SK-N-SH treated with all-trans-retinoic acid at 6 μM for 48 hours (cell line): ENCODE data around the gene CCM2L.

Experiments
- ATAC-seq: fragments of 200-7000 bp; cut with Tn5 transposase; 3 replicates; pipeline ENCODE4 v1.9.1; 2020; ENCODE audit warnings: mild to moderate bottlenecking, moderate library complexity
- ARNTL ChIP-seq: fragments of 450-650 bp; formaldehyde crosslinking; IDR thresholded peaks from 2 replicates; pipeline ENCODE4 v1.5.0; 2020; ENCODE audit warnings: low read depth, mild to moderate bottlenecking, moderate library complexity, borderline replicate concordance
- BACH2 ChIP-seq: fragments of 250-450 bp; sonication (Bioruptor Pico); IDR thresholded peaks from 2 replicates; pipeline ENCODE4 v1.9.0; 2021; ENCODE audit warnings: mild to moderate bottlenecking, borderline replicate concordance
- CREB5 ChIP-seq: fragments of 250-450 bp; sonication (Bioruptor Pico); IDR thresholded peaks from 2 replicates; pipeline ENCODE4 v1.5.1; 2020; ENCODE audit warnings: low read depth, mild to moderate bottlenecking, moderate library complexity
- CSRNP3 ChIP-seq: fragments of 250-450 bp; sonication (Bioruptor Pico); IDR thresholded peaks from 2 replicates; pipeline ENCODE4 v1.5.1; 2021; ENCODE audit warnings: mild to moderate bottlenecking, moderate library complexity
- ESRRG ChIP-seq: fragments of 250-450 bp; sonication (Bioruptor Pico); IDR thresholded peaks from 2 replicates; pipeline ENCODE4 v1.6.1; 2021; ENCODE audit warnings: mild to moderate bottlenecking
- ISL1 ChIP-seq: fragments of 250-450 bp; sonication (Bioruptor Pico); IDR thresholded peaks from 2 replicates; pipeline ENCODE4 v2.1.2; 2022; ENCODE audit warnings: mild to moderate bottlenecking, moderate library complexity
- PATZ1 ChIP-seq: fragments of 250-450 bp; sonication (Bioruptor Pico); IDR thresholded peaks from 2 replicates; pipeline ENCODE4 v1.8.0; 2020; ENCODE audit warnings: mild to moderate bottlenecking, moderate library complexity, borderline replicate concordance
- POU6F1 ChIP-seq: fragments of 250-450 bp; sonication (Bioruptor Pico); IDR thresholded peaks from 2 replicates; pipeline ENCODE4 v1.8.0; 2021; ENCODE audit warnings: low read depth, mild to moderate bottlenecking, moderate library complexity, borderline replicate concordance
- PPARA ChIP-seq: fragments of 250-450 bp; sonication (Bioruptor Pico); IDR thresholded peaks from 2 replicates; pipeline ENCODE4 v1.5.0; 2020; ENCODE audit warnings: mild to moderate bottlenecking, borderline replicate concordance
- RARB ChIP-seq: fragments of 250-450 bp; sonication (Bioruptor Pico); IDR thresholded peaks from 2 replicates; pipeline ENCODE4 v1.8.0; 2021; ENCODE audit warnings: mild to moderate bottlenecking, moderate library complexity
- SNAI2 ChIP-seq: fragments of 250-450 bp; sonication (Bioruptor Pico); IDR thresholded peaks from 2 replicates; pipeline ENCODE4 v1.5.0; 2020; ENCODE audit warnings: mild to moderate bottlenecking, moderate library complexity
- TCF4 ChIP-seq: fragments of 250-450 bp; sonication (Bioruptor Pico); IDR thresholded peaks from 2 replicates; pipeline ENCODE4 v1.8.0; 2021; ENCODE audit warnings: mild to moderate bottlenecking, moderate library complexity, borderline replicate concordance
- TOX ChIP-seq: fragments of 250-450 bp; sonication (Bioruptor Pico); IDR thresholded peaks from 2 replicates; pipeline ENCODE4 v1.8.0; 2021; ENCODE audit warnings: mild to moderate bottlenecking, moderate library complexity, borderline replicate concordance
- TSHZ2 ChIP-seq: fragments of 250-450 bp; sonication (Bioruptor Pico); IDR thresholded peaks from 2 replicates; pipeline ENCODE4 v1.5.0; 2020; ENCODE audit warnings: mild to moderate bottlenecking, moderate library complexity
- ZC3H10 ChIP-seq: fragments of 250-450 bp; sonication (Bioruptor Pico); IDR thresholded peaks from 2 replicates; pipeline ENCODE4 v1.5.1; 2021; ENCODE audit warnings: mild to moderate bottlenecking, moderate library complexity
- ZFP3 ChIP-seq: fragments of 250-450 bp; sonication (Bioruptor Pico); IDR thresholded peaks from 2 replicates; pipeline ENCODE4 v1.5.0; 2020; ENCODE audit warnings: mild to moderate bottlenecking, moderate library complexity
- ZFP30 ChIP-seq: fragments of 450-650 bp; formaldehyde crosslinking; IDR thresholded peaks from 2 replicates; pipeline ENCODE4 v1.5.0; 2022; ENCODE audit warnings: mild to moderate bottlenecking, moderate library complexity
- ZNF565 ChIP-seq: fragments of 450-650 bp; formaldehyde crosslinking; conservative IDR thresholded peaks from 2 replicates; pipeline ENCODE4 v1.5.0; 2020; ENCODE audit warnings: low read depth, mild to moderate bottlenecking, moderate library complexity
- ZNF70 ChIP-seq: fragments of 450-650 bp; formaldehyde crosslinking; IDR thresholded peaks from 2 replicates; pipeline ENCODE4 v1.5.0; 2020; ENCODE audit warnings: mild to moderate bottlenecking, moderate library complexity
- ZNF8 ChIP-seq: fragments of 450-650 bp; formaldehyde crosslinking; IDR thresholded peaks from 2 replicates; pipeline ENCODE4 v1.5.0; 2020; ENCODE audit warnings: mild to moderate bottlenecking, moderate library complexity

The CCM2L gene

GRCh38 chr20:32057656-32058184 lies 47.5 kb downstream of the CCM2L start (continued):
- TF ChIP-seq PPARA (CRISPR knock-in tag) = no peak
- TF ChIP-seq POU6F1 (CRISPR knock-in tag) = no peak
- no peak for TF ChIP-seq TOX (CRISPR knock-in tag)
- no peak for TF ChIP-seq ZNF70 (CRISPR knock-in tag)
- TF ChIP-seq ESRRG (CRISPR knock-in tag) = no peak
- no peak for TF ChIP-seq SNAI2 (CRISPR knock-in tag)
- no peak for TF ChIP-seq ARNTL (CRISPR knock-in tag)
- TF ChIP-seq ISL1 = no peak
- no peak for TF ChIP-seq ZNF8 (CRISPR knock-in tag)
- no peak for TF ChIP-seq CREB5
- no peak for TF ChIP-seq BACH2 (CRISPR knock-in tag)

- no peak for ATAC-seq
- TF ChIP-seq ZFP3 (CRISPR knock-in tag) = no peak
- TF ChIP-seq PATZ1 (CRISPR knock-in tag) = no peak
- no peak for TF ChIP-seq ZNF8 (CRISPR knock-in tag)
- no peak for TF ChIP-seq TSHZ2 (CRISPR knock-in tag)
- no peak for TF ChIP-seq ISL1
- TF ChIP-seq TCF4 = no peak
- TF ChIP-seq PPARA (CRISPR knock-in tag) = no peak
- TF ChIP-seq ESRRG (CRISPR knock-in tag) = no peak
- TF ChIP-seq RARB (CRISPR knock-in tag) = no peak
- TF ChIP-seq ZNF565 (CRISPR knock-in tag) = no peak
- no peak for TF ChIP-seq SNAI2 (CRISPR knock-in tag)
- TF ChIP-seq TOX (CRISPR knock-in tag) = no peak
- no peak for TF ChIP-seq ARNTL (CRISPR knock-in tag)
- no peak for TF ChIP-seq ZFP30 (CRISPR knock-in tag)
- no peak for TF ChIP-seq ZNF70 (CRISPR knock-in tag)
- TF ChIP-seq CREB5 = no peak
- TF ChIP-seq POU6F1 (CRISPR knock-in tag) = no peak
- TF ChIP-seq ZC3H10 (CRISPR knock-in tag) = no peak
- no peak for TF ChIP-seq CSRNP3
These were observed 49.0 kb downstream of the CCM2L start for GRCh38 chr20:32059189-32059588.
